Thyroid gland (tissue), 4 donors: Measurements from ENCODE around the gene DR1. TPM values are rescaled to one million over a fixed set of nuclear protein-coding genes. Genes with fewer than 3 reads are reported as not detected.
A peak's percentile ranks its signal among the peaks of the same experiment; 100 is the strongest.

Source experiments
- DNase-seq, 2 donors: peaks; one replicate each; pipeline ENCODE4 v3.0.0-alpha.2; 2019
- H3K27ac ChIP-seq, 3 donors: fragments of 200-600 bp; sonication (generic); 1 replicate in 2 of 3; 2 replicates in 1 of 3; pipeline ENCODE4 v1.5.1; 2016 to 2019; ENCODE audit warnings: mild to moderate bottlenecking in 1 of 3, moderate library complexity in 1 of 3
- H3K27me3 ChIP-seq: fragments of 200-600 bp; sonication (generic); one replicate; pipeline ENCODE4 v1.5.1; 2019
- H3K36me3 ChIP-seq, 2 donors: fragments of 200-600 bp; sonication (generic); one replicate each; pipeline ENCODE4 v1.5.1; 2016 to 2019
- H3K4me1 ChIP-seq, 2 donors: fragments of 200-600 bp; sonication (generic); one replicate each; pipeline ENCODE4 v1.5.1; 2017 to 2019
- H3K4me3 ChIP-seq, 3 donors: fragments of 200-600 bp; sonication (generic); replicated peaks in 1 of 3; 1 replicate in 2 of 3; 2 replicates in 1 of 3; pipeline ENCODE4 v1.5.1; 2016; ENCODE audit warnings: mild to moderate bottlenecking in 1 of 3
- H3K9me3 ChIP-seq: fragments of 200-600 bp; sonication (generic); one replicate; pipeline ENCODE4 v1.5.1; 2017
- CTCF ChIP-seq, 6 experiments: fragments of 200-600 bp in 3 of 6; fragments of 450-650 bp in 3 of 6; sonication (generic) in 3 of 6; IDR thresholded peaks; one replicate each; pipeline ENCODE4 v1.5.1; 2016 to 2019; ENCODE audit warnings: antibody characterized with exemption in 6 of 6, mild to moderate bottlenecking in 2 of 6, inconsistent platforms in 1 of 6, moderate library complexity in 1 of 6
- POLR2A ChIP-seq, 2 donors: fragments of 450-650 bp; IDR thresholded peaks; one replicate each; pipeline ENCODE4 v1.6.1; 2017; ENCODE audit warnings: antibody characterized with exemption in 2 of 2, mild to moderate bottlenecking in 2 of 2, moderate library complexity in 1 of 2
- WGBS, 2 donors: methylation state at CpG; one replicate each; pipeline ENCODE4 v1.1.5; 2017; 5-methylcytosine and 5-hydroxymethylcytosine counted together
- intact Hi-C: fragments of 100-400 bp; cut with DNase I; formaldehyde crosslinking; loops from one replicate; pipeline ENCODE4 v1.15.1; 2023
- small RNA-seq: library from RNA; depleted of rRNA; stranded (forward); fragments of <200 nt; gene quantifications from one replicate; pipeline ENCODE3, GENCODE V24; 2016
- total RNA-seq, 4 donors: library from RNA; depleted of rRNA; stranded (reverse); fragments of >200 nt; gene quantifications; one replicate each; pipeline ENCODE4 v1.2.3, GENCODE V29; 2016

DR1 gene
- total RNA-seq, 4 donors from 2014 or later, result 31.2 to 47.4 (median 34.1) TPM

GRCh38 chr1:93414749-93415148 is 69.0 kb downstream of the DR1 start:
- Histone ChIP-seq H3K27me3 (no peaks in the 10 kb centered on the region), H3K4me1 (peaks cover 16 to 19% of the 10 kb centered on the region in 2 donors), H3K36me3 (no peaks in the 10 kb centered on the region), H3K4me3 (no peak overlapping the region), H3K27ac (peak overlapping the region; percentile 31 to 50 (median 47)), H3K9me3 (no peaks in the 10 kb centered on the region)
- intact Hi-C loops, result no loop called here
- peak; percentile 5 to 19 for DNase-seq
- 16 to 28% methylated on average over 3 of the region's 3 CpGs for WGBS, 2 donors
- TF ChIP-seq POLR2A (IDR thresholded peaks at IDR 0.05) (no peak), CTCF (IDR thresholded peaks at IDR 0.05) (no peak)

DNA sequence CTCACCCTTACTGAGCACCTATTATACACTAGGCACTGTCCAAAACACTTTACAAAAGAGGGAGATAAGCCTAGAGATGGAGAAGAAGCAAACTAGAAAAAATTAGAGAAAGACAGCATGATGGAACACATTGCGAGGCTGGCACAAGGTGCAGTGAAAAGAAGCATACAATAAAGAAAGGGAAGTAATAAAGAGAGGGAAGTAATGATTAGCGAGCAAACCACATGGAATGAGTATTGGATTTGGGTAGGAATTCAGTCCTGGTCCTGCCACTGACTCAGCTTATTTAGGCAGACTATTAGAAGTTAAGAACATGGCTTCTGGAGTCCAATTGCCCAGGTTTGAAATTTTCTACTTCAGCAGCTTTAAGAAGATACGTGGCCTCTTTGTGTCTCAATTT is 69.6 kb downstream of the DR1 start:
- H3K4me3 ChIP-seq, result no peak overlapping the region
- peak overlapping the region; percentile 31 to 50 (median 47) for H3K27ac ChIP-seq
- 81 to 86% methylated on average over 3 of the region's 3 CpGs for WGBS, 2 donors
- TF ChIP-seq POLR2A (IDR thresholded peaks at IDR 0.05) (no peak), CTCF (IDR thresholded peaks at IDR 0.05) (no peak)
- DNase-seq, result no peak
- H3K27me3 ChIP-seq, result no peaks in the 10 kb centered on the region
- H3K9me3 ChIP-seq, result no peaks in the 10 kb centered on the region
- no peaks in the 10 kb centered on the region for H3K36me3 ChIP-seq
- peaks cover 16 to 19% of the 10 kb centered on the region in 2 donors for H3K4me1 ChIP-seq
- intact Hi-C loops, result no loop called here

GRCh38 chr1:93416183-93416582 is 70.5 kb downstream of the DR1 start:
- Histone ChIP-seq H3K36me3 (no peaks in the 10 kb centered on the region), H3K4me3 (no peak overlapping the region), H3K27ac (peak overlapping the region in 1 of 3 donors; percentile 47), H3K27me3 (no peaks in the 10 kb centered on the region), H3K9me3 (no peaks in the 10 kb centered on the region), H3K4me1 (peaks cover 16 to 19% of the 10 kb centered on the region in 2 donors)
- WGBS, 2 donors, result 91 to 96% methylated on average over 2 of the region's 2 CpGs
- intact Hi-C loops, result no loop called here
- TF ChIP-seq POLR2A (IDR thresholded peaks at IDR 0.05) (no peak), CTCF (IDR thresholded peaks at IDR 0.05) (no peak)
- DNase-seq, result no peak

Small RNA genes within 50 kb of the gene (small RNA-seq; reads per million reads assigned to genes)
- not detected for gene RF00019

Other genes with a start within 250 kb of the DR1 start
- gene TMED5, start 165.5 kb upstream of the DR1 start, total RNA-seq, result 100 to 1,000 TPM in 1 of 4 donors, 10 to 100 TPM in 3; 96.6 to 100 (median 96.9) TPM
- 10 to 100 TPM in 1 of 4 donors, 1 to 10 TPM in 3; 2.2 to 15.5 (median 3.6) TPM for gene CCDC18, start 165.2 kb upstream of the DR1 start, total RNA-seq
- 10 to 100 TPM; 68.7 to 86.0 (median 72.9) TPM for gene FNBP1L, start 102.2 kb downstream of the DR1 start, total RNA-seq